GM23338 (cell line): ENCODE results near the gene ESYT2.

Experiments used
- CREB1 ChIP-seq: fragments of 250-450 bp; sonication (Bioruptor Pico); IDR thresholded peaks from 2 replicates; pipeline ENCODE4 v1.5.0; 2020; ENCODE audit warnings: low read depth, mild to moderate bottlenecking, moderate library complexity
- CTCF ChIP-seq, 2 experiments: fragments of 200-600 bp in 1 of 2; sonication (generic) in 1 of 2; conservative IDR thresholded peaks; 2 replicates each; pipeline versions ENCODE4 v1.5.1 to v1.6.1; 2016 to 2017; ENCODE audit warnings: antibody characterized with exemption in 2 of 2, low read depth in 2 of 2, mild to moderate bottlenecking in 2 of 2, moderate library complexity in 1 of 2
- JUNB ChIP-seq: IDR thresholded peaks from one replicate; pipeline ENCODE4 v1.6.1; 2016; ENCODE audit warnings: antibody characterized with exemption; ENCODE audit not compliant: unreplicated experiment
- POLR2AphosphoS5 ChIP-seq: IDR thresholded peaks from 2 replicates; pipeline ENCODE4 v1.6.1; 2016; ENCODE audit warnings: antibody characterized with exemption, low read depth

GRCh38 chr7:158707610-158708009 lies 121.7 kb downstream of the ESYT2 start:
- no peak for TF ChIP-seq CTCF (conservative IDR thresholded peaks at IDR 0.05; ENCODE audit: low read depth in 2 of 2)
- no peak for TF ChIP-seq CREB1 (CRISPR knock-in tag)
- no peak for TF ChIP-seq POLR2AphosphoS5
- TF ChIP-seq JUNB: no peak
